Activated naive CD8-positive, alpha-beta T cell treated with anti-CD3 and anti-CD28 coated beads, Interleukin-2, amount 50 U/mL, for 16 hours (primary cell): ENCODE measurements around the gene HOXC10.

ENCODE experiments used
- DNase-seq: peaks from one replicate; pipeline ENCODE4 v3.0.0-alpha.2; 2020; ENCODE audit warnings: low read depth, low spot score

HOXC10 gene

GRCh38 chr12:53991077-53991460 lies 6.1 kb downstream of the HOXC10 start:
- DNase-seq: no peak

DNA sequence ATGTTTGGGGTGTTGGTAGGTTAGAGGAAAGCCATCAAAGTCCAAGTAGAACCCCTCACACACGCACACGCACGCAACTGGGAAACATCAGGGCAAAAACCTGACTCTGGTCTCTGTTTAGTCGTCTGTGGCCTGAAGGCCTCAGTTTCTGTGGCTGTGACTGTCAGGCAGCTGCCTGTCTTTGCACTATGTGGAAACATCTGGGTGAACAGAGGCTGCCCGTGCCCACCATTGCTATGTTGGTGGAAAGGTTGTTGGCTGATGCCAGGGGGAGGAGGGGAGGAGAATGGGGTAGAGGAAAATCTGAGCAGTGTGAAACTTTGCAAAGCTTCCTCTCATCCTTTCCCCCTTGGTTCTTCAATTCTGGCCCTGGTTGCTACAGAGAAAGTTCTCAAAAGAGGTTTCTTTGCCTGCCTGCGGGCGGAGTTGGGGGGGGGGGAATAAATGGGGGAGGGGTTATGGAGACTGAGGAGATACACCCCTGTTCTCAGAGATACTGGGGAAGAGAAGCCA lies 7.5 kb downstream of the HOXC10 start:
- no peak for DNase-seq

DNA sequence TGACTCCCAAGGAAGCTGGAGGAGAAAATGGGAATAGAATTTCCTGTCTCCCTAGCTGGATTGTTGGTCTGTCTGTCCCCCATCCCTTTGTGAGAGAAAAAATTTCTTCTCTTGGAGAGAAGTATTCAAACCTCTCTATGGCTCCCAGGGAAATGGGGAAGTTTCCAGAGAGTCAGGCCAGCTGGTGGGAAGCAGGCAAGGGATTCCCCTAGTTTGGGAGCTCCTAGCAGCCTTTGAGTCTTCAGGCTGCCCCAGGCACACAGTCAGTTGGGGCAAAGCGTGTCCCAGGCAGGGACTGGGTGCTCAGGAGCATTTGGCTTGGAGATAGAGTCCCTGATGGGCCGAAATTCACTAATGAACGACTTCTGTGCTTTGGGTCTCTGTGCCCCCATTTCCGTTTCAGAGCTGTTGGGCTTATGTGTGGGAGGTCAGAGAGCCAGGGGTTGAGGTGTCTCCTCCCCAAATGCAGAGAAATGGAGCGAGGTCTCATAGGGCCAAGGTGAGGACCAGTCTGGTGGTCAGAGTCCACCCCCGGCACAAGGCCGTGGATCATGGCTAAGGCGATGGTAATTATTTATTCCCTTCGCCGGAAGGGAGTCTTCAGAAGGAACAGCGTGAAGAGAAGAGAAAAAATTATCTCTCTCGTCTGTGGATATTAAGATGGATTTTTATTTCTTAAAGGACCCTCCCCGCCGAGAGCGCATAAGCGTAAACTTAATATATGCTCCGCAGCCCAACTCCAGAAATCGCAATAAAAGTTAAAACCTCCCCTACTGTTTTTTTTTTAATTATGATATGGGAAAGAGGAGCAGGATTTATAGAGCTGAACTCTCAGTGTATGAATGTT lies 8.4 kb downstream of the HOXC10 start:
- no peak for DNase-seq

DNA sequence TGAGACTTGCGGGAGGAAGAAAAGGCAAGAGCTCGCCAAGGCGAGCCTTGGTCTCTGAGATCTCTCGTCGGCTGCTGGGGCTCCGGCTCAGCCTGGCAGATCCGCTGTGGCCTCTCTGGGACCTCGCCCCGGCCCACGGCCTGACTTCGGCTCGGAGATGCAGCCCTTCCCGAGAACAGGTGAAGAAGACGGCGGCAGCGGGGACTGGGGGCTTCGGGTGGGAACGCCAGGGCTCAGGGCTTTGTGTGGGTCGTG lies 9.0 kb downstream of the HOXC10 start:
- DNase-seq: no peak

DNA sequence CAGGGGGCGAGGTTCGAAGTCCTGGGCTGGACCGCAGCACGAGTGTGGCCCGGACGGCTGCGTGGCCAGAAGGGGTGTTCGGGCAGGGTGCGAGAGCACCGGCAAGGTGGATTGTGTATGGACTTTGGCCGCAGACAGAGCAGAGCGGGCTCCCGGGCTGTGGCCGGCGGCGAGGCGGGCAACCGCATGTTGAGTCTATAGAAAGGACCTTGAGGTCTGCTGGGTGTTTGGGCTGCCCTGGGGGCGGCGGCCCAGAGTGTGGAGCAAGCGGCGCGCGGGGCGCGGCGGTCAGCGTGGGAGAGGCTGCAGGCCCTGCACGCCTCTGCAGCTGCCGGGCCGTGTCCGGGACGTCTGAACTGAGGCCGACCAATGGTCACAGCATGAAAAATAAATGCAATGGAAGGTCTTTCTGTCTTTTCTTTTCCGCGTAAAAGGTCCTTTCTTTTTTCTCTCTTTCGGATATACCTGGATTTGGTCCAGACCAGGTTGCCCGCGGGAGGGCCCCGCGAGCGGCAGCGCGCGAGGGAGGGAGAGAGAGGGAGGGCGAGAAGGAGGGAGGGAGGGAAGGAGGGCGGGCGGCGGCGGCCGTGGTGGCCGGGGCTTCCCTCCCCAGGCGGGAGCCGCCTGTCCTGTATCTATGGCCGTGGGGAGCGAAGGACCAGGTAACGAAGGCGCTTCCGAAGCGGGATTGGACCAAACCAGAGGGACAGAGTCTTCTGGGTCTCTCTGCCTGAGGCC lies 9.5 kb downstream of the HOXC10 start:
- DNase-seq: no peak

DNA sequence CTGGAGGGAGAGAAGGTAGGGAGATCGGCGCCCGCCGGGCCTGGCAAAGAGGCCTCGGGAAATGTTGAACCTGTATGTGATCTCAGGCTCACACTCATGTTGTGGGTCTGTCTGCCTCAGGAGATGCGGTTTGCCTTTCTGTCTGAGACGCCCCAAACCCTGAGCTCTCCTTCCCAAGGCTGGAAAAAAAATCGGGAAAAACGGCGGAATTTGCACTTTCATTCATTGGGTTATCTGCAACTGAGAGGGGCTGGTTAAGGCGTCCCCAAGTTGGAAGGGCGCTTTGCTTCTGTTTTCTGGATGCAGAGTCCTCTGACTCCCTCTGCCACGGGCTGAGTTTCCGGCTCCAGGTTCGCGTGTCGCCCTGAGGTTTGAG lies 10.0 kb downstream of the HOXC10 start:
- DNase-seq: no peak

- DNase-seq: no peak
Measured at GRCh38 chr12:53995378-53996239, 10.7 kb downstream of the HOXC10 start.

GRCh38 chr12:53996240-53997203 lies 11.6 kb downstream of the HOXC10 start:
- no peak for DNase-seq

- DNase-seq: no peak
Measured at GRCh38 chr12:53997204-53998109, 12.5 kb downstream of the HOXC10 start.

GRCh38 chr12:53998110-53998899 lies 13.4 kb downstream of the HOXC10 start:
- DNase-seq: no peak

DNA sequence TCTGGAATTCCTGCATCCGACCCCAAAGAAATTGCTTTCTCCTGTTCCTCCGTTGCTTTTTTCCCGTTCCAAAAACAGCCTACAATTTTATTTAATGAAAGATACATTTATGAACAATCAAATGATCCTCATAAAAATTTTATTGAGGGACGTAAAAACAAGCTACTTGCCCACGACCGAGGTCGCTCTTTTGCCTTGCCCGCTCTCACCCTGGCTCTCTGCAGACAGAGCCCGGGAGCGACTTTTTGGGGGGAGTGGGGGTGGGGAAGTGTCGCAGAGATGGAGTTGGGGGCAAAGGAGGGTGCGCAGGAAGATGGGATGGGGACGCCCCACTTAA lies 13.9 kb downstream of the HOXC10 start:
- no peak for DNase-seq

DNA sequence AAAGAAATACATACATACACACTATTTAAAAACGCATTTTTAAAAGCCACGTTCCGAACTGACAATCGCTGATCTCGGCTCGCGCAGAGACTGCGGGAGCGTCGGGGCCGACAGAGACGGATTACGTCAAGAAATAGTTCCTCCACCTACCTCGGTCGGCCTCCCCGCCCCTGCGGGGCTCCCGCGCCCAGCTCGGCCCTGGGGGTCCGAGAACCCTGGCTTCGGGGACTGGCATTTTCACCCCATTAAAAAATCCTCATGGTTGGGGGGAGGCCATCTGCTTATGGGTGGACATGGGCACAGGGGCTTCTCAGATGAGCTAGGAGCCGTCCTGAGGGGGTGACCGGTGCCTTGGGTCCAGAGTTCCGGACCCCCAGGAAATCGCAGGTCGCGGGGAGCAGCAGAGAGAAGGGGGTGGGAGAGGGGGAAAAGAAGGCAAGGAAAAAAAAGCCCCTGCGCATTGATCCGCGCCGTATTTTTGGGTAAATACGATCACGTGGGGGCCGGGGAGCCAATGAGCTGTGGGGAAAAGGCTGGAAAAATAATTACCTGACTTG lies 14.7 kb downstream of the HOXC10 start:
- no peak for DNase-seq

GRCh38 chr12:54000116-54001114 lies 15.5 kb downstream of the HOXC10 start, which contains the start of gene HOXC9:
TSS of gene HOXC9 (plus strand) at chr12:54000161. CDS start at chr12:54000189, 28 bp downstream.
- no peak for DNase-seq

DNA sequence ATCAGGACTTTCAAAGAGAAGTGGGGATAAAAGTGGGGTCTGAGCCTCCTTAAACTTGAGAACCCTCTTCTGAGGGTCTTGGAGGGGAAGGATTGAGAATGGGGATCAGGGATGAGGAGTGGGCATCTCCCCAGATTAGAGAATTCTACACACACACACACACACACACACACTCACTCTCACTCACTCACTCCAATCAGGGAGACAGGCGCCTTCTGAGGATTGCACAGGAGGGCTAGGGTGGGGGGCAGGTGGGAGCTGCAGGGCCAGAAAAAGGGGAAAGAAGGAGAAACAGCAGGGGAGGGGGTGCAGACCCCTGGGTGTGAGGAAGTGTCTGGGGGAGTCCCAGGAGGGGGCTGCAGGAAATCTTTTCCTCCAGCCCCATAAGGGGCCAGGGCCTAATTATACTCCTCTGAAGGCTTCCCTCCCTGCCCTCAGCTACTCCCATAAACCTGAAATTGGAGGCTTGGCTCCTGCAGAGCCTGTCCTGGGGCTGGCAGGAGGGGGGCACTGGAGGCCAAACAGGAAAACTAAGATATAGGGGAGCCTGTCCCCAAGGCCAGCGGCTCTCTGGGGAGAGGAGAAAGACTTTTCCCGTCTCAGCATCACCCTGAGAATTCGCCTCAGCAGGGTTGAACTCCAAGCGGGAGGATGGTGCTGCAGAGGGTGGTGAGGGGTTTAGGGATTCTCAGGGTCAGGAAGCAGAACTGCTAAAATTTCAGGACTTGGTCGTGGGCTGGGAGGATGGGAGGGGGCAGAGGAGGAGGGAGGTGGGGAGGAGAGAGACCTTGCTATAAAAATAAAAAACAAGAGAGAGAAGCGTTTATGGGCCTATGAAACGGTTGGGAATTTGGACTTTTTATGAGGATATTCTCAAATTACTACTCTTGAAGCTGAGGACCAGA lies 16.6 kb downstream of the HOXC10 start:
- DNase-seq: no peak

GRCh38 chr12:54002278-54002914 lies 17.4 kb downstream of the HOXC10 start:
- no peak for DNase-seq

GRCh38 chr12:54002915-54003389 lies 18.0 kb downstream of the HOXC10 start:
- DNase-seq: no peak
